Gastroesophageal sphincter (tissue), 3 donors: ENCODE measurements around the gene SAE1.

Experiments used
- EP300 ChIP-seq: sonication (generic); formaldehyde crosslinking; IDR thresholded peaks from one replicate; pipeline ENCODE4 v1.6.1; 2017; ENCODE audit warnings: antibody characterized with exemption, mild to moderate bottlenecking
- POLR2A ChIP-seq, 2 donors: fragments of 450-650 bp; IDR thresholded peaks; one replicate each; pipeline ENCODE4 v1.6.1; 2017; ENCODE audit warnings: antibody characterized with exemption in 2 of 2, mild to moderate bottlenecking in 2 of 2, moderate library complexity in 1 of 2
- POLR2AphosphoS5 ChIP-seq: sonication (generic); formaldehyde crosslinking; IDR thresholded peaks from one replicate; pipeline ENCODE4 v1.6.1; 2017; ENCODE audit warnings: antibody characterized with exemption
- TF ChIP-seq, protein P1 (sequence below), 4 experiments: fragments of 200-600 bp in 2 of 4; fragments of 450-650 bp in 2 of 4; sonication (generic) in 1 of 4; IDR thresholded peaks; one replicate each; pipeline ENCODE4 v1.5.1; 2017 to 2019; ENCODE audit warnings: antibody characterized with exemption in 4 of 4, mild to moderate bottlenecking in 2 of 4, moderate library complexity in 2 of 4

- TF ChIP-seq, protein P1, sequence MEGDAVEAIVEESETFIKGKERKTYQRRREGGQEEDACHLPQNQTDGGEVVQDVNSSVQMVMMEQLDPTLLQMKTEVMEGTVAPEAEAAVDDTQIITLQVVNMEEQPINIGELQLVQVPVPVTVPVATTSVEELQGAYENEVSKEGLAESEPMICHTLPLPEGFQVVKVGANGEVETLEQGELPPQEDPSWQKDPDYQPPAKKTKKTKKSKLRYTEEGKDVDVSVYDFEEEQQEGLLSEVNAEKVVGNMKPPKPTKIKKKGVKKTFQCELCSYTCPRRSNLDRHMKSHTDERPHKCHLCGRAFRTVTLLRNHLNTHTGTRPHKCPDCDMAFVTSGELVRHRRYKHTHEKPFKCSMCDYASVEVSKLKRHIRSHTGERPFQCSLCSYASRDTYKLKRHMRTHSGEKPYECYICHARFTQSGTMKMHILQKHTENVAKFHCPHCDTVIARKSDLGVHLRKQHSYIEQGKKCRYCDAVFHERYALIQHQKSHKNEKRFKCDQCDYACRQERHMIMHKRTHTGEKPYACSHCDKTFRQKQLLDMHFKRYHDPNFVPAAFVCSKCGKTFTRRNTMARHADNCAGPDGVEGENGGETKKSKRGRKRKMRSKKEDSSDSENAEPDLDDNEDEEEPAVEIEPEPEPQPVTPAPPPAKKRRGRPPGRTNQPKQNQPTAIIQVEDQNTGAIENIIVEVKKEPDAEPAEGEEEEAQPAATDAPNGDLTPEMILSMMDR (IDR thresholded peaks at IDR 0.05), result no peak
- peak; percentile 39 for TF ChIP-seq POLR2AphosphoS5
- peak; percentile 37 to 53 for TF ChIP-seq POLR2A (IDR thresholded peaks at IDR 0.05)
- TF ChIP-seq EP300, result no peak
Observed at GRCh38 chr19:47226426-47227351, 96.1 kb downstream of the SAE1 start.
